Caco-2 (cell line): ENCODE data around the gene HSPA12A. TPM values are rescaled to one million over a fixed set of nuclear protein-coding genes. Genes with fewer than 3 reads are reported as not detected.

Source experiments
- BruUV-seq: library from RNA; stranded (reverse); fragments of 400-500 nt; replicated peaks from 2 replicates; lab custom pipeline; 2021; lab: Mats Ljungman, UMichigan
- CTCF ChIA-PET: fragments of 300-600 bp; sonication (Branson Sonifier 250); formaldehyde crosslinking; loops from one replicate; lab custom pipeline; 2022; ENCODE audit warnings: antibody characterized with exemption; lab: Charles Lee
- POLR2A ChIA-PET: fragments of 300-600 bp; sonication (Branson Sonifier 250); formaldehyde crosslinking; loops from one replicate; lab custom pipeline; 2022; ENCODE audit warnings: antibody characterized with exemption; lab: Charles Lee
- DNase-seq, 2 experiments: peaks; one replicate each; pipeline versions ENCODE4 v3.0.0 to v3.0.0-alpha.2; 2020 to 2022
- H3K27me3 ChIP-seq: replicated peaks from 2 replicates; pipeline ENCODE4 v1.6.0; 2011; ENCODE audit warnings: low read length; ENCODE audit not compliant: control insufficient read depth, insufficient read depth
- H3K36me3 ChIP-seq: 2 replicates; pipeline ENCODE4 v1.5.1; 2011; ENCODE audit warnings: low read length; ENCODE audit not compliant: control insufficient read depth, insufficient read depth
- H3K4me1 ChIP-seq: fragments of 250-450 bp; sonication (Bioruptor Pico); 2 replicates; pipeline ENCODE4 v1.5.1; 2020; ENCODE audit warnings: mild to moderate bottlenecking
- H3K4me3 ChIP-seq: 2 replicates; pipeline ENCODE4 v1.5.1; 2011; ENCODE audit warnings: low read depth, mild to moderate bottlenecking, control low read depth, low read length
- H3K9me3 ChIP-seq: fragments of 250-450 bp; sonication (Bioruptor Pico); 2 replicates; pipeline ENCODE4 v1.5.1; 2020; ENCODE audit warnings: mild to moderate bottlenecking, moderate library complexity
- H3K27ac Mint-ChIP-seq: one replicate; pipeline ENCODE4 v1.8.0; 2022; ENCODE audit warnings: mixed read lengths; ENCODE audit not compliant: unreplicated experiment
- H3K27me3 Mint-ChIP-seq: one replicate; pipeline ENCODE4 v1.8.0; 2022; ENCODE audit warnings: mixed read lengths; ENCODE audit not compliant: insufficient read depth, unreplicated experiment
- H3K36me3 Mint-ChIP-seq: one replicate; pipeline ENCODE4 v1.8.0; 2022; ENCODE audit warnings: mild to moderate bottlenecking, mixed read lengths; ENCODE audit not compliant: insufficient read depth, unreplicated experiment
- H3K4me1 Mint-ChIP-seq: one replicate; pipeline ENCODE4 v1.8.0; 2022; ENCODE audit warnings: low read depth, mixed read lengths; ENCODE audit not compliant: unreplicated experiment
- H3K4me3 Mint-ChIP-seq: one replicate; pipeline ENCODE4 v1.8.0; 2022; ENCODE audit warnings: mild to moderate bottlenecking, moderate library complexity, mixed read lengths; ENCODE audit not compliant: unreplicated experiment
- H3K9me3 Mint-ChIP-seq: one replicate; pipeline ENCODE4 v1.8.0; 2022; ENCODE audit warnings: mixed read lengths; ENCODE audit not compliant: unreplicated experiment
- intact Hi-C: fragments of 100-400 bp; cut with micrococcal nuclease; formaldehyde crosslinking; loops from one replicate; pipeline ENCODE4 v1.10.0; 2022; ENCODE audit not compliant: unreplicated experiment
- total RNA-seq: library from RNA; stranded (reverse); gene quantifications from 2 replicates; pipeline ENCODE4 v1.2.3, GENCODE V29; 2022
- TF ChIP-seq, protein P1 (sequence below), 2 experiments: fragments of 200-600 bp in 1 of 2; IDR thresholded peaks; 1 replicate in 1 of 2; 2 replicates in 1 of 2; pipeline versions ENCODE4 v1.5.1 to v1.8.0; 2011 to 2022; ENCODE audit warnings: antibody characterized with exemption in 1 of 2, control low read depth in 1 of 2, inconsistent platforms in 1 of 2, low read depth in 1 of 2, low read length in 1 of 2, mild to moderate bottlenecking in 1 of 2, moderate library complexity in 1 of 2; ENCODE audit not compliant: insufficient read depth in 1 of 2, severe bottlenecking in 1 of 2, unreplicated experiment in 1 of 2

Gene HSPA12A
- total RNA-seq, 1 experiment from 2014 or later = 27.0 TPM

DNA sequence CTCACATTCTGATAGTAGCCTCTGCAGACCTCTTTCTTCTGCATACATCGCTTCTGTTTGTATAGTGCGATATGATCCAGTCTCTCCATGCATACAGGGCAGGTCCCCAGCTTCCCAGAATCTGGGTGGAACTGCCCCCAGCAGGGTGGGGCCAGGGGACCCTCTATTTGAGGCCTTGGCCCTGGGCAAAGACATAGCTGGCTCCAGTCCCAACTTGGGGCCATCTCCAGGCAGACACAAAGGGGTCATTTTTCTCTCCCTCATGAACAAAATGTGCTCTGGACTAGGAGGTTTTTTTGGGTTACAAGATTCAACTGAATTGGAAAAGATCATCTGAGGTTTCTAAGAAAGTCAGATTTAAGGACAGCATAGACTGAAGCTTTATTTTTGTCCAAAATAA lies 21.1 kb upstream of the HSPA12A start:
- no TSS peak for BruUV-seq

DNA sequence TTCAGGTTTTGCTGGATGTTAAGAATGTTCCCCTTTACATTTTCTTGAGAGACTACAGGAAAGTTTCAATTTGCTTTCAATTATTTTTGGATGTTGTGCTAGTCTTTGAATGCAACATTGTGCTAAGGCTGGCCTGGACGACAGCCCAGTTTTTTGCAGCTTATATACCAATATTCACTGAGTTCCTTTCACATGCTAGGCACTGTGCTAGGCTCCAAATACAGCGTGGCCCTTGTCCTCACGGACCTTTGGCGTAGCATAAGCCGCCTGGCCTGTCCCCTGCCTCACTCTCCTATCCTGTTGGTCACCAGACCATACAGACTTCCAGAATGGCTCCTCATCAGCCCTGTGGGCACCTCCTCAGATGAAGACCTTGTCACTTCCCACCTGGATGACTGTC lies 19.5 kb upstream of the HSPA12A start:
- Histone ChIP-seq H3K36me3 (no peaks in the 10 kb centered on the region), H3K4me1 (no peaks in the 10 kb centered on the region), H3K27me3 (no peaks in the 10 kb centered on the region), H3K4me3 (no peak overlapping the region), H3K9me3 (peaks cover 7% of the 10 kb centered on the region)
- Mint-ChIP-seq H3K9me3 (peaks cover 14% of the 10 kb centered on the region), H3K27me3 (peaks cover 6% of the 10 kb centered on the region), H3K4me1 (no peaks in the 10 kb centered on the region), H3K4me3 (no peak overlapping the region), H3K36me3 (no peaks in the 10 kb centered on the region), H3K27ac (no peak overlapping the region)
- no TSS peak for BruUV-seq
- TF ChIP-seq, protein P1, sequence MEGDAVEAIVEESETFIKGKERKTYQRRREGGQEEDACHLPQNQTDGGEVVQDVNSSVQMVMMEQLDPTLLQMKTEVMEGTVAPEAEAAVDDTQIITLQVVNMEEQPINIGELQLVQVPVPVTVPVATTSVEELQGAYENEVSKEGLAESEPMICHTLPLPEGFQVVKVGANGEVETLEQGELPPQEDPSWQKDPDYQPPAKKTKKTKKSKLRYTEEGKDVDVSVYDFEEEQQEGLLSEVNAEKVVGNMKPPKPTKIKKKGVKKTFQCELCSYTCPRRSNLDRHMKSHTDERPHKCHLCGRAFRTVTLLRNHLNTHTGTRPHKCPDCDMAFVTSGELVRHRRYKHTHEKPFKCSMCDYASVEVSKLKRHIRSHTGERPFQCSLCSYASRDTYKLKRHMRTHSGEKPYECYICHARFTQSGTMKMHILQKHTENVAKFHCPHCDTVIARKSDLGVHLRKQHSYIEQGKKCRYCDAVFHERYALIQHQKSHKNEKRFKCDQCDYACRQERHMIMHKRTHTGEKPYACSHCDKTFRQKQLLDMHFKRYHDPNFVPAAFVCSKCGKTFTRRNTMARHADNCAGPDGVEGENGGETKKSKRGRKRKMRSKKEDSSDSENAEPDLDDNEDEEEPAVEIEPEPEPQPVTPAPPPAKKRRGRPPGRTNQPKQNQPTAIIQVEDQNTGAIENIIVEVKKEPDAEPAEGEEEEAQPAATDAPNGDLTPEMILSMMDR (IDR thresholded peaks at IDR 0.05; ENCODE audit: insufficient read depth in 1 of 2, low read depth in 1 of 2, low read length in 1 of 2, severe bottlenecking in 1 of 2, unreplicated experiment in 1 of 2) = no peak
- CTCF ChIA-PET = no interaction called here
- POLR2A ChIA-PET = no interaction called here
- no peak for DNase-seq
- intact Hi-C loops = no loop called here

More for the DNA sequence above, 21.1 kb upstream of the HSPA12A start:
- DNase-seq = no peak
- TF ChIP-seq, protein P1 (IDR thresholded peaks at IDR 0.05; ENCODE audit: insufficient read depth in 1 of 2, low read depth in 1 of 2, low read length in 1 of 2, severe bottlenecking in 1 of 2, unreplicated experiment in 1 of 2) = no peak
- H3K27me3 Mint-ChIP-seq = peaks cover 3% of the 10 kb centered on the region
- CTCF ChIA-PET = no interaction called here
- POLR2A ChIA-PET = no interaction called here
- H3K36me3 Mint-ChIP-seq = no peaks in the 10 kb centered on the region
- peaks cover 14% of the 10 kb centered on the region for H3K9me3 Mint-ChIP-seq
- Histone ChIP-seq H3K4me1 (no peaks in the 10 kb centered on the region), H3K9me3 (peaks cover 7% of the 10 kb centered on the region), H3K36me3 (no peaks in the 10 kb centered on the region), H3K4me3 (no peak overlapping the region), H3K27me3 (no peaks in the 10 kb centered on the region)
- H3K4me3 Mint-ChIP-seq = no peak overlapping the region
- H3K4me1 Mint-ChIP-seq = no peaks in the 10 kb centered on the region
- no peak overlapping the region for H3K27ac Mint-ChIP-seq
- intact Hi-C loops = no loop called here

DNA sequence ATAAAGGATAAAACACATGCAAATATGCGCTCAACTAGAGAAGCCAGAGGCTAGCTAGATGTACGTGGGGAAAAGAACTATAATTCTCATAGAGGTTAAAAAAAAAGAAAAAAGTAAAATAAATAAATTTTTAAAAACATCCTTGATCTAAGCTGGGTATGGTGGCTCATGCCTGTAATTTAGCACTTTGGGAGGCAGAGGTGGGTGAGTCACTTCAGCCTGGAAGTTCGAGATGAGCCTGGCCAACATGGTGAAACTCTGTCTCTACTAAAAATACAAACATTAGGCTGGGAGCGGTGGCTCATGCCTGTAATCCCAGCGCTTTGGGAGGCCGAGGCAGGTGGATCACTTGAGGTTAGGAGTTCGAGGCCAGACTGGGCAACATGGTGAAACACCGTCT lies 18.6 kb upstream of the HSPA12A start:
- peaks cover 7% of the 10 kb centered on the region for H3K9me3 ChIP-seq
- peaks cover 6% of the 10 kb centered on the region for H3K27me3 Mint-ChIP-seq

More for the DNA sequence above, 18.6 kb upstream of the HSPA12A start:
- no peaks in the 10 kb centered on the region for H3K36me3 Mint-ChIP-seq
- H3K27me3 ChIP-seq = no peaks in the 10 kb centered on the region
- H3K36me3 ChIP-seq = no peaks in the 10 kb centered on the region
- no peaks in the 10 kb centered on the region for H3K4me1 Mint-ChIP-seq
- ChIA-PET POLR2A (interaction anchor here (0.6 kb wide), 1 partner anchor 768 kb away, joined by 3 read pairs; no protein-coding TSS in a partner anchor), CTCF (no interaction called here)
- DNase-seq = no peak
- no TSS peak for BruUV-seq
- TF ChIP-seq, protein P1 (IDR thresholded peaks at IDR 0.05; ENCODE audit: insufficient read depth in 1 of 2, low read depth in 1 of 2, low read length in 1 of 2, severe bottlenecking in 1 of 2, unreplicated experiment in 1 of 2) = no peak
- no peak overlapping the region for H3K4me3 ChIP-seq
- no peaks in the 10 kb centered on the region for H3K4me1 ChIP-seq
- H3K4me3 Mint-ChIP-seq = no peak overlapping the region
- peaks cover 14% of the 10 kb centered on the region for H3K9me3 Mint-ChIP-seq
- H3K27ac Mint-ChIP-seq = no peak overlapping the region
- intact Hi-C loops = no loop called here
